Gastroesophageal sphincter (tissue), 3 donors: ENCODE measurements around the gene FHAD1.

Experiments used
- CTCF ChIP-seq, 4 experiments: fragments of 200-600 bp in 2 of 4; fragments of 450-650 bp in 2 of 4; sonication (generic) in 1 of 4; IDR thresholded peaks; one replicate each; pipeline ENCODE4 v1.5.1; 2017 to 2019; ENCODE audit warnings: antibody characterized with exemption in 4 of 4, mild to moderate bottlenecking in 2 of 4, moderate library complexity in 2 of 4
- EP300 ChIP-seq: sonication (generic); formaldehyde crosslinking; IDR thresholded peaks from one replicate; pipeline ENCODE4 v1.6.1; 2017; ENCODE audit warnings: antibody characterized with exemption, mild to moderate bottlenecking
- POLR2A ChIP-seq, 2 donors: fragments of 450-650 bp; IDR thresholded peaks; one replicate each; pipeline ENCODE4 v1.6.1; 2017; ENCODE audit warnings: antibody characterized with exemption in 2 of 2, mild to moderate bottlenecking in 2 of 2, moderate library complexity in 1 of 2
- POLR2AphosphoS5 ChIP-seq: sonication (generic); formaldehyde crosslinking; IDR thresholded peaks from one replicate; pipeline ENCODE4 v1.6.1; 2017; ENCODE audit warnings: antibody characterized with exemption

DNA sequence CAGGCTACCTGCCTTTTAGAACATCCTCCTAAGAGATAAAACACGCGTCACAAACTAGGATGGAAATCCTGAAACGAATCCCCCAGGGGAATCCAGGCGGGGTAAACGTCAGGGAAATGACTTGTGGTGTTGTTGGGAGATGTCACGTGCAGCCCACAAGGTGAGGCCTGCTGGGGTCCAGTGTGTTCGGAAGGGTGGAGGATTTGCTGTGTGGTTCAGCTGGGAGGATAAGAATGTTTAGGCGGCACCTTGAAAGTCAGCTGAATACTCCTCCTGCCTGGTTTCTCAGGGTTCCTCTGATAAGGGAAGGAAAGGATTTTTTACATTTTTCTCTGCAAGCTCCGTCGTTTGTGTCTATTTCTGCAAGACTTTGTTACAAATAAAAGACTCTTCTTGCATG, 88.0 kb downstream of the FHAD1 start:
- TF ChIP-seq POLR2A (IDR thresholded peaks at IDR 0.05) (no peak), CTCF (IDR thresholded peaks at IDR 0.05) (no peak), EP300 (no peak), POLR2AphosphoS5 (no peak)
